Uterus (tissue), 4 donors: ENCODE data around the gene PCGF6. TPM values are rescaled to one million over a fixed set of nuclear protein-coding genes. Genes with fewer than 3 reads are reported as not detected.

Experiments used
- DNase-seq, 2 donors: peaks; one replicate each; pipeline ENCODE4 v3.0.0-alpha.2; 2019 to 2020
- H3K27ac ChIP-seq, 2 donors: fragments of 200-600 bp; sonication (generic); 1 replicate in 1 of 2; 2 replicates in 1 of 2; pipeline ENCODE4 v1.5.1; 2016 to 2018
- H3K27me3 ChIP-seq, 2 donors: fragments of 200-600 bp; sonication (generic); one replicate each; pipeline ENCODE4 v1.5.1; 2018 to 2019; ENCODE audit warnings: control low read depth in 1 of 2
- H3K36me3 ChIP-seq, 2 donors: fragments of 200-600 bp; sonication (generic); one replicate each; pipeline ENCODE4 v1.5.1; 2019; ENCODE audit warnings: control low read depth in 1 of 2
- H3K4me1 ChIP-seq, 2 donors: fragments of 200-600 bp; sonication (generic); one replicate each; pipeline ENCODE4 v1.5.1; 2018 to 2019; ENCODE audit warnings: control low read depth in 1 of 2
- H3K4me3 ChIP-seq, 2 donors: fragments of 200-600 bp; sonication (generic); 1 replicate in 1 of 2; 2 replicates in 1 of 2; pipeline ENCODE4 v1.5.1; 2018 to 2019; ENCODE audit warnings: mild to moderate bottlenecking in 1 of 2
- H3K9me3 ChIP-seq, 2 donors: fragments of 200-600 bp; sonication (generic); one replicate each; pipeline ENCODE4 v1.5.1; 2019; ENCODE audit warnings: control low read depth in 1 of 2
- POLR2A ChIP-seq, 2 donors: fragments of 450-650 bp; IDR thresholded peaks; one replicate each; pipeline ENCODE4 v1.6.1; 2016; ENCODE audit warnings: antibody characterized with exemption in 2 of 2, mild to moderate bottlenecking in 1 of 2, moderate library complexity in 1 of 2
- intact Hi-C: fragments of 100-400 bp; cut with DNase I; formaldehyde crosslinking; loops from one replicate; pipeline ENCODE4 v1.15.1; 2023; ENCODE audit warnings: low total_unique reads
- total RNA-seq, 4 donors: library from RNA; depleted of rRNA in 3 of 4; stranded (reverse); fragments of >200 nt in 3 of 4; gene quantifications; one replicate each; pipeline versions ENCODE4 v1.1.0 to v1.2.4, GENCODE V29; 2014 to 2023
- TF ChIP-seq, protein P1 (sequence below), 4 experiments: fragments of 200-600 bp in 2 of 4; fragments of 450-650 bp in 2 of 4; sonication (generic) in 2 of 4; IDR thresholded peaks; one replicate each; pipeline ENCODE4 v1.5.1; 2016 to 2019; ENCODE audit warnings: antibody characterized with exemption in 4 of 4, mild to moderate bottlenecking in 2 of 4, moderate library complexity in 1 of 4
- donor health status: DM: yes; HTN: yes; CAD: no.

PCGF6 gene
- total RNA-seq, 4 donors from 2014 or later, result 1.5 to 19.2 (median 9.7) TPM

DNA sequence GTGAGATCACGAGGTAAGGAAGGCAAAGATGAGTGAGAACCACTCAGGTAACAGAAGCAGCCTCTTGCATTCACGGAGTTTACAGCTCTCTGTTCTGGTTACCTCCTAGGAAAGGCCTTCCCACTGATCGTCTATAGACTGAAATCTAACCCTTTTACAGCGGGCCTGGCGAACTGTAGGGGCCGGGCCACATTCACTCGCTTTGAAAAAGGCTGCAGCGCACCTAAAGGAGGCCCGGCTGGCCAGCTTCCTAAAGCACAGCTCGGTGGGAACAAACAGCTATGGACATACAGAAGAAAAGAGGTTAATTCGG, 44.8 kb upstream of the PCGF6 start:
- Histone ChIP-seq H3K27ac (peak overlapping the region; percentile 73 to 83), H3K4me3 (peak overlapping the region; percentile 72 to 82), H3K27me3 (no peaks in the 10 kb centered on the region), H3K36me3 (no peaks in the 10 kb centered on the region), H3K4me1 (peaks cover 0 to 13% of the 10 kb centered on the region in 2 donors), H3K9me3 (no peaks in the 10 kb centered on the region)
- TF ChIP-seq POLR2A (IDR thresholded peaks at IDR 0.05), result no peak
- TF ChIP-seq, protein P1, sequence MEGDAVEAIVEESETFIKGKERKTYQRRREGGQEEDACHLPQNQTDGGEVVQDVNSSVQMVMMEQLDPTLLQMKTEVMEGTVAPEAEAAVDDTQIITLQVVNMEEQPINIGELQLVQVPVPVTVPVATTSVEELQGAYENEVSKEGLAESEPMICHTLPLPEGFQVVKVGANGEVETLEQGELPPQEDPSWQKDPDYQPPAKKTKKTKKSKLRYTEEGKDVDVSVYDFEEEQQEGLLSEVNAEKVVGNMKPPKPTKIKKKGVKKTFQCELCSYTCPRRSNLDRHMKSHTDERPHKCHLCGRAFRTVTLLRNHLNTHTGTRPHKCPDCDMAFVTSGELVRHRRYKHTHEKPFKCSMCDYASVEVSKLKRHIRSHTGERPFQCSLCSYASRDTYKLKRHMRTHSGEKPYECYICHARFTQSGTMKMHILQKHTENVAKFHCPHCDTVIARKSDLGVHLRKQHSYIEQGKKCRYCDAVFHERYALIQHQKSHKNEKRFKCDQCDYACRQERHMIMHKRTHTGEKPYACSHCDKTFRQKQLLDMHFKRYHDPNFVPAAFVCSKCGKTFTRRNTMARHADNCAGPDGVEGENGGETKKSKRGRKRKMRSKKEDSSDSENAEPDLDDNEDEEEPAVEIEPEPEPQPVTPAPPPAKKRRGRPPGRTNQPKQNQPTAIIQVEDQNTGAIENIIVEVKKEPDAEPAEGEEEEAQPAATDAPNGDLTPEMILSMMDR (IDR thresholded peaks at IDR 0.05), result no peak
- DNase-seq, result no peak
- intact Hi-C loops, result no loop called here

DNA sequence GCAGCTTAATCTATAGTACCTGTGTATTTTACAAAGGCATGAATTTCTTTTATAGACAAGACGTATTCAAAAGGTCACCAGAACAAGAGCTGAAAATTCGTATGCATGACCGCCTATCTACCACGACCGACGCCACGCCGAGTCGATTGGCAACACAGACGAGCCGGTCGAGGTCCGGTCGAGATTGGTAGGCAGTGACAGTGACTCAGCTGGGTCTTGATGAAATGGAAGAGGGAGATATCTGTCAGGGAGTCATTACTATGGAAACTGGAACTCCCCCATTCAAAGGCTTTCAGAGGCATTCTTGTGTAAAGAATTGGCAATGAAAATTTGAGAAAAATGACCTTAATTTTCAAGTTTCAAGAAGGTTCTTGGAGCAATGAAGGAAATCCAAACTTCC, 43.2 kb upstream of the PCGF6 start:
- TF ChIP-seq, protein P1 (IDR thresholded peaks at IDR 0.05), result no peak
- TF ChIP-seq POLR2A (IDR thresholded peaks at IDR 0.05), result no peak
- Histone ChIP-seq H3K27ac (no peak overlapping the region), H3K27me3 (no peaks in the 10 kb centered on the region), H3K9me3 (no peaks in the 10 kb centered on the region), H3K4me3 (no peak overlapping the region), H3K4me1 (peaks cover 0 to 13% of the 10 kb centered on the region in 2 donors), H3K36me3 (no peaks in the 10 kb centered on the region)
- no peak for DNase-seq
- intact Hi-C loops, result no loop called here

DNA sequence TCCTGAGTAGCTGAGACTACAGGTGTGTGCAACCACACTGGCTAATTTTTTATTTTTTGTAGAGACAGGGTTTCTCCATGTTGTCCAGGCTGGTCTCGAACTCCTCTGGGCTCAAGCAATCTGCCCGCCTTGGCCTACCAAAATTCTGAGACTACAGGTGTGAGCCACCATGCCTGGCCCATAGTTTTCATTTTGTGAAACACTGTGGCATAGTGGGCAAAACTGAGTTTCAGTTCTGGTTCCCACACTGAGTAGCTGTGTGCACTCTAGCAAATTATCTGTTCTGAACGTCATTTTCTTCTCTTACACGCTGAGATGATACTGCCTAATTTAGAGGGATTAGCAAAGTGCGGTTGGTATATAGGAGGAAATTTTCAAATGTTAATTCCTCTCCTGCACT, 31.8 kb upstream of the PCGF6 start:
- Histone ChIP-seq H3K4me3 (no peak overlapping the region), H3K4me1 (no peaks in the 10 kb centered on the region), H3K9me3 (no peaks in the 10 kb centered on the region), H3K27me3 (no peaks in the 10 kb centered on the region), H3K36me3 (no peaks in the 10 kb centered on the region), H3K27ac (no peak overlapping the region)
- TF ChIP-seq POLR2A (IDR thresholded peaks at IDR 0.05), result no peak
- TF ChIP-seq, protein P1 (IDR thresholded peaks at IDR 0.05), result no peak
- intact Hi-C loops, result no loop called here
- no peak for DNase-seq

DNA sequence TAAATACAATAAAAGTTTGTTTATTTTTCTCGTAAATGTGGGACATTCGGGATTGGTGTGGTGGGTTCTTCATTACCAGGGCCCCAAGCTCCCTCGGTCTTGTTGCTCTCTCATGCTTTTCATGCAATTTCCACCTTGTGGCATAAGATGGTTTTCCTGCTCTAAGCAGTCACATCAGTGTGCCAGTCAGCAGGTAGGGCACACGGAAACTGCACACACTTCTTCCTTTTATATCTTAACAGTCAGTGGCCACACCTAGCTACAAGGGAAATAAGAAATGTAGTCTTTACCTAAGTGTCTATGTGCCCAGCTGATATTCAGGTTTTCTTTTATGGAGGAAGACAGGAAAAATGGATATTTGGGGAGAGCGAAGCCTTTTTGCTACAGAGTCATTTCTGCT, 23.3 kb upstream of the PCGF6 start:
- no peak for DNase-seq
- Histone ChIP-seq H3K4me3 (no peak overlapping the region), H3K36me3 (no peaks in the 10 kb centered on the region), H3K4me1 (peaks cover 0 to 6% of the 10 kb centered on the region in 2 donors), H3K27ac (no peak overlapping the region), H3K27me3 (no peaks in the 10 kb centered on the region), H3K9me3 (no peaks in the 10 kb centered on the region)
- intact Hi-C loops, result no loop called here
- TF ChIP-seq, protein P1 (IDR thresholded peaks at IDR 0.05), result no peak
- TF ChIP-seq POLR2A (IDR thresholded peaks at IDR 0.05), result no peak

DNA sequence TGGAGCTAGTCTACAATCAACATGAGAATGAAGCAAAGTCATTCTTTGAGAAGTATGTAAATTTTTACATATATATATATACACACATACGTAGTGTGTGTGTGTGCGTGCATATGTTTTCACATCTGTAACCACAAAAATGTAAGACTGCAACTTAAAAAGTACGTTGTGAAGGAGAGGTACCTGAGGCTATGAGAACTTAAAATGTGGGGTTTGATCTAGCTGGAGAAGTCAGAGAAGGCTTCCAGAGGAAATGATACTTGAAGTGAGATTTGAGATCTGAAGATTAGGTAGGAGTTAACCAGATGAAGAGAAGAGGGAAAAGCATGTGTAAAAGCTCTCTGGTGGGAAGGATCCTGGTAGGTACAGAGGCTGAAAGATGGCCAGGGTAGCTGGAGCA, 22.6 kb upstream of the PCGF6 start:
- no peak overlapping the region for H3K4me3 ChIP-seq
- no peaks in the 10 kb centered on the region for H3K36me3 ChIP-seq
- no peak overlapping the region for H3K27ac ChIP-seq
- no peak for TF ChIP-seq POLR2A (IDR thresholded peaks at IDR 0.05)
- TF ChIP-seq, protein P1 (IDR thresholded peaks at IDR 0.05), result no peak
- DNase-seq, result no peak
- peaks cover 0 to 10% of the 10 kb centered on the region in 2 donors for H3K4me1 ChIP-seq
- intact Hi-C loops, result no loop called here
- no peaks in the 10 kb centered on the region for H3K27me3 ChIP-seq
- H3K9me3 ChIP-seq, result no peaks in the 10 kb centered on the region
